ENCODE data around the gene MYCBP.

DNA sequence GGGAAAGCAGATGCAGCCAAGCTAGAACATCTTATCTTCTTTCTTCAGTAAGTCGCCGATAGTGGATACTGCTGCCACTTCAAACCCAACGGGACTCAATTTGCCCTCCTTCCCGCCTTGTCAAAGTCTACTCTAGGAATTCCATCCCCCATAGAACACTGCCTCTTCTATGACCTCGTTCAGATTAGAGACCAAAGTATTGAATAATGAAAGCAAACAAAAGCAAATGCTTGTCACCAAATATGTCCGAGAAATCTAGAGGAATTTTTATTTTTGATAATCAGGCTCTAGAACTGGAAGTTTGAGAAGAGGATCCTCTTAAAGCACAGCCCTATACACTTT, 12.7 kb downstream of the MYCBP start:
- TF ChIP-seq POLR2A (IDR thresholded peaks at IDR 0.05), result no peak
- TF ChIP-seq, protein P1, sequence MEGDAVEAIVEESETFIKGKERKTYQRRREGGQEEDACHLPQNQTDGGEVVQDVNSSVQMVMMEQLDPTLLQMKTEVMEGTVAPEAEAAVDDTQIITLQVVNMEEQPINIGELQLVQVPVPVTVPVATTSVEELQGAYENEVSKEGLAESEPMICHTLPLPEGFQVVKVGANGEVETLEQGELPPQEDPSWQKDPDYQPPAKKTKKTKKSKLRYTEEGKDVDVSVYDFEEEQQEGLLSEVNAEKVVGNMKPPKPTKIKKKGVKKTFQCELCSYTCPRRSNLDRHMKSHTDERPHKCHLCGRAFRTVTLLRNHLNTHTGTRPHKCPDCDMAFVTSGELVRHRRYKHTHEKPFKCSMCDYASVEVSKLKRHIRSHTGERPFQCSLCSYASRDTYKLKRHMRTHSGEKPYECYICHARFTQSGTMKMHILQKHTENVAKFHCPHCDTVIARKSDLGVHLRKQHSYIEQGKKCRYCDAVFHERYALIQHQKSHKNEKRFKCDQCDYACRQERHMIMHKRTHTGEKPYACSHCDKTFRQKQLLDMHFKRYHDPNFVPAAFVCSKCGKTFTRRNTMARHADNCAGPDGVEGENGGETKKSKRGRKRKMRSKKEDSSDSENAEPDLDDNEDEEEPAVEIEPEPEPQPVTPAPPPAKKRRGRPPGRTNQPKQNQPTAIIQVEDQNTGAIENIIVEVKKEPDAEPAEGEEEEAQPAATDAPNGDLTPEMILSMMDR (IDR thresholded peaks at IDR 0.05), result no peak

All from body of pancreas (tissue), 4 donors.